Choroid plexus epithelial cell (primary cell): Measurements from ENCODE around the gene C7orf25.
A peak's percentile ranks its signal among the peaks of the same experiment; 100 is the strongest.

Experiments
- DNase-seq: peaks from one replicate; pipeline ENCODE4 v3.0.0-alpha.2; 2010; ENCODE audit warnings: low read depth
- H3K4me3 ChIP-seq: 2 replicates; pipeline ENCODE4 v1.5.1; 2011; ENCODE audit warnings: low read depth, mild to moderate bottlenecking, control low read depth, low read length, moderate library complexity
- TF ChIP-seq, protein P1 (sequence below): conservative IDR thresholded peaks from 2 replicates; pipeline ENCODE4 v1.5.1; 2011; ENCODE audit warnings: low read depth, mild to moderate bottlenecking, control low read depth, inconsistent platforms, low read length, moderate library complexity

C7orf25 gene

DNA sequence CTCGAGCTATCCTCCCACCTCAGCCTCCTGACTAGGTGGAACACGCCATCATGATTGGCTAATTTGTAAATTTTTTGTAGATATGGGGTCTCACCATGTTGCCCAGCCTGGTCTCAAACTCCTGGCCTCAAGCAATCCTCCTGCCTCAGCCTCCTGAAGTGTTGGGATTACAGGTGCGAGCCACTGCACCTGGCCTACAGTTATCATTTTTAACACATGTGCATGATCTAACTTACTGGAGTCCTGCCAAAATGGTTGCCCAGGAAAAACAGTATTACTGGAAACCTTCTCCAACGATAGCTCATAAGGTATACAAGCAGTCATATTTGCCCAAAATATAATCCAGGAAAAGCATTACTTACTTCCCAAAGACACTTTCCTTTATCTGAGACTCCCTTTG is 40.5 kb upstream of the C7orf25 start:
- TF ChIP-seq, protein P1, sequence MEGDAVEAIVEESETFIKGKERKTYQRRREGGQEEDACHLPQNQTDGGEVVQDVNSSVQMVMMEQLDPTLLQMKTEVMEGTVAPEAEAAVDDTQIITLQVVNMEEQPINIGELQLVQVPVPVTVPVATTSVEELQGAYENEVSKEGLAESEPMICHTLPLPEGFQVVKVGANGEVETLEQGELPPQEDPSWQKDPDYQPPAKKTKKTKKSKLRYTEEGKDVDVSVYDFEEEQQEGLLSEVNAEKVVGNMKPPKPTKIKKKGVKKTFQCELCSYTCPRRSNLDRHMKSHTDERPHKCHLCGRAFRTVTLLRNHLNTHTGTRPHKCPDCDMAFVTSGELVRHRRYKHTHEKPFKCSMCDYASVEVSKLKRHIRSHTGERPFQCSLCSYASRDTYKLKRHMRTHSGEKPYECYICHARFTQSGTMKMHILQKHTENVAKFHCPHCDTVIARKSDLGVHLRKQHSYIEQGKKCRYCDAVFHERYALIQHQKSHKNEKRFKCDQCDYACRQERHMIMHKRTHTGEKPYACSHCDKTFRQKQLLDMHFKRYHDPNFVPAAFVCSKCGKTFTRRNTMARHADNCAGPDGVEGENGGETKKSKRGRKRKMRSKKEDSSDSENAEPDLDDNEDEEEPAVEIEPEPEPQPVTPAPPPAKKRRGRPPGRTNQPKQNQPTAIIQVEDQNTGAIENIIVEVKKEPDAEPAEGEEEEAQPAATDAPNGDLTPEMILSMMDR = no peak
- H3K4me3 ChIP-seq = no peak overlapping the region
- DNase-seq = no peak

DNA sequence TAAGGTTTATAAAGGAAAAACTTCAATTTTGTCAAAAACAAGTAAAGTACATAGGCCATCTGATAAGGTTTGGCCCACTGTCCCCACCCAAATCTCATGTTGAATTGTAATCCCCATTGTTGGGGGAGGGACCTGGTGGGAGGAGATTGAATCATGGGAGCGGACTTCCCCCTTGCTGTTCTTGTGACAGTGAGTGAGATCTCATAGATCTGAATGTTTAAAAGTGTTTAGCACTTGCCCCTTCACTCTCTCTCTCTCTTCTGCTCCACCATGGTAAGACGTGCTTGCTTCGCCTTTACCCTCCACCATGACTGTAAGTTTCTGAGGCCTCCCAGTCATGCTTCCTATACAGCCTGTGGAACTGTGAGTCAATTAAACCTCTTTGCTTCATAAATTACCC is 38.5 kb upstream of the C7orf25 start:
- no peak for DNase-seq
- TF ChIP-seq, protein P1 = no peak
- no peak overlapping the region for H3K4me3 ChIP-seq

DNA sequence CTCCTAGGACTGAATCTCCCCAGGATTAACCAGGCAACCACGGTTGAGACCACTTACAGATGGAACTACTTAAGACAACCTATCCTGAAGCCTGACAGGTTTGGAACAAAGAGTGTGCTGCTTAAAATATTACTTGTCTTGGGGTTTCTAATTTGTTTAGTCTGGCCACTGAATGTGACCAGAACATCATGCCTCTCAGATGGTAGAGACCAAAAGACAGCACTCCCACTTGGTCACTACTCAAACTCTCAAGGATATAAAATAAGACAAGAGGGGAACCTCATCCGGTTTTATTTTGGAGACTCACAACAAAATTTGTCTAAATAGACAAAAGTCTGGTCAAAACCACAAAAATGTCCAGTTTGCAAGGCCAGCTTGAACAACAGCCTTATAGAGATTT is 35.7 kb upstream of the C7orf25 start:
- TF ChIP-seq, protein P1 = no peak
- no peak overlapping the region for H3K4me3 ChIP-seq
- DNase-seq = peak; percentile 30

DNA sequence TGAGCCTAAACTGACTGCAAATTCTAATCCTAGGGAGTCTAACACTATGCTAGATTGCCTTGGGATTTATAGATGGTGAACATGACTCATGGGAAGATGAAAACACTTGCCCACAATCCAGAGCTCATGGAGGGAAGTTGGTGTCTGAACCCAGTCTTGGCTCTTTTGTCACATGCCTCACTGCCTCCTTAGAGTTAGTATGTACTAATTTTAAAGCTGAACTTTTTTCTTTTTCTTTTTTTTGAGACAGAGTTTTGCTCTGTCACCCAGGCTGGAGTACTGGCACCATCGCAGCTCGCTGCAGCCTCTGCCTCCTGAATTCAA is 34.7 kb upstream of the C7orf25 start:
- H3K4me3 ChIP-seq = no peak overlapping the region
- DNase-seq = no peak
- TF ChIP-seq, protein P1 = no peak

DNA sequence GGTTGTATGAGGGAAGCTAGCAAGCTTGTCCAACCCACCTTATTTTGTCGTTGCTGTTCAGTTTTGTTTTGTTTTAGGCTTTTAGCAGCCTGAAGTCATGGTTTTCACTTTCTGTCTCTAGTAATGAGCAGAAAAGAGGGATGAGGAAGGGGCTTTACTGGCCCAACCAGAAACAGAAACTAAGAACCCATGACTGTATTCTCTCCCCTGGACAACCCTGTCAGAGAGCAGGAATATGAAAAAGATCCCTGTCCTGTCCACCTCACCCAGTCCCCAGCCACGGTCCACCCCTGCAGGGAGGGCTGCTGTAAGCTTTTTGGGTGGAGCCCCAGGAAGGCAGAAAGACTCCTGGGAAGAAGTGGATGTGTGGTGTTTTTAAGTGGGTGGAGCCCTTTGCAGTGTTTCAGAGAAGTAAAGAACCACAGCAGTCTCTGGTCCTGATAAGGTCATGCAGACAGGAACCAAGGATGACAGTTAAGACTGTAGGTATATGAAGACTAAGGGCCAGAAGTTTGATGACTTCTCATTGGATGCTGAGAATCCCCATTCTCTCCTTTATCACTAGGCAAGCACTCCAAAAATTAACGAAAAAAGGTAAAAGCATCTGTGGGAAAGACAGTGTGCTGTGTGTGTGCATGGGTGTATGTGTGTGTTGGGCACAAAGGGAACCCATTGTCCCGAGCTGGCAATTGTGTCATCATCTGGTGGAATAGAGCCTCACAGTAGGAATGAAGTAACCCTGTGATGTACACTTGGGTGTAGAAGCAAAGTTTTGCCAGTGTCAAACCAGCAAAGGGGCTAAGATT is 34.2 kb upstream of the C7orf25 start:
- peak; percentile 30 for DNase-seq
- no peak overlapping the region for H3K4me3 ChIP-seq
- TF ChIP-seq, protein P1 = no peak

DNA sequence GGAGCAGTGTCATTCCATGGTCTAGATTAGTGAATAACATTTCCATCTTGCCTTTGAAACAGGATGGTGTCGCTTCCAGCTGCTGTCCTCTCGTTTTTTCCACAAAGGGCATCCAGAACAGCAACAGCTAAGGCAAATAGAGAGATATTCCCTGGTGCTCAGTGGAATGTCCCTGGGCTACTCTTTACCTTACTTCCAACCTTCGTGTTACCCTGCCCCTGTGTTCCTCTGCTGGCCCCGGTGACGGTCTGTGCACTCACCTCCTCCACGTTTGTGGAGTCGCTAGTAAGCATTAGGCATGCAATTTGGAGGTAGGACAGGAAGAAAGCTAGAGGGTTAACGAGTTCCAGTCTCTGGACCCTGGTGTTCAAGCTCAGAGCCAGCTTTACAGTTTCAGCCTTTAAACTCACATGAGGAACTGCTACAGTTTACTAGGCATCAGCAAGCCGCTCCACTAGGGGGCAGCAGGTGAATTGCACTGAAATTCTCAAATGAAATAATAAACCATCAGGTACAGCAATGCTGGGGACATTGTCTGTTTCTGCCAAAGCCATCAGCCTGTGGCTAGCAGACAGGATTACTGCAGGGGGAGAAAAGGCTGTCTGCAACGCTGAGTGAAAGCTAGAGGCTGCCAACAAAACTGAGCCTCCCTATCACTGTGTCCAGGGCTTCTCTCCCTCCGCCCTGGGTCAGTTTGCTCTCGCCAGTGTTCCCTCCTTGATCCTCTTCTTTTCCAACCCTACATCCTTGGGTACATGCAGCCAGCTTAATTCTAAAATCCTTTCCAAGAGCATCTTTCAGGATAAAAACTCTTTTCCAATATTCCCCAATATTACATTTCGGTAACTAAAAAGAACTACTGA is 29.3 kb upstream of the C7orf25 start:
- TF ChIP-seq, protein P1 = peak; percentile 98
- H3K4me3 ChIP-seq = no peak overlapping the region
- peak; percentile 91 for DNase-seq
